ENCODE data around the gene NUB1.
"Not testable (repeated sequence)": the region's sequence is repeated elsewhere in the genome, so short reads cannot be mapped to it uniquely, and the experiment has no call there.

NUB1 gene

DNA sequence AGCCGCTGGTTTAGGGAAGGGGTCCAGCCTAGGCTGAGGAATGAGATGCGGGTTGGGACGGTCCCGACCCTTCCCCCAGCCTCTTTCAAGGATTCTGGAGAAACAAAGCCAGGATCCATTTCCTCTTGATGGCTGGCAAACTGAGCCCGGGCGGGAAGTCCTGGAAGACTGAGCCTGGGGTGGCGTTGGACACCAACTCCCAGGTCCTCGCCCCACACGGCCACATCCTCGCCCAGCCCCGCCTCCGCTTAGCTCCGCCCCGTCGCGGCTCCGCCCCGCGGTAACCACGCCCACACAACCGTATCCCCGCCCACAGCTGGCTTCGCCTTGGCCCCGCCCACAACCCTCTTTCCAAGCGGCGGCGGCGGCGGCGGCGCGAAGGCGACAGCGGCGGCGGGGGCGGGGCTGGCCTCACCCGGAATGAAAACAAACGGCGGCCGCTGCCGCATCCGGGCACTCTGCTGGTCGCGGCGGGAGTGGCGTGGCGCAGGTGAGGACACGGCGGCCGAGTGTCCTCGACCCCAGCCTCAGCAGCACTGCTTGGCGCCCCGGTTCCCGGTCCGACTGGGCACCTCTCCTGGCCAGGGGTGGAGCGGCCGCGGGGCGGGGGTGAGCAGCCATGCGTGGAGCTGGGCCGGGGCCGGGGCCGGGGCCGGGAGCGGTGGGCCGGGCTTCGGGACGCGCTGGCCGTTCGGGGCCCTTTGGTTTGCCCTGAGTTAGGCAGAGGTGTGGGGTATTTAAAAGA lies at the start of gene NUB1:
Gene NUB1 (plus strand): TSS at position 456 of the 745 bp plus-strand sequence. CDS start 3,538 bp downstream, outside the sequence.
- peak; percentile 89 for DNase-seq

DNA sequence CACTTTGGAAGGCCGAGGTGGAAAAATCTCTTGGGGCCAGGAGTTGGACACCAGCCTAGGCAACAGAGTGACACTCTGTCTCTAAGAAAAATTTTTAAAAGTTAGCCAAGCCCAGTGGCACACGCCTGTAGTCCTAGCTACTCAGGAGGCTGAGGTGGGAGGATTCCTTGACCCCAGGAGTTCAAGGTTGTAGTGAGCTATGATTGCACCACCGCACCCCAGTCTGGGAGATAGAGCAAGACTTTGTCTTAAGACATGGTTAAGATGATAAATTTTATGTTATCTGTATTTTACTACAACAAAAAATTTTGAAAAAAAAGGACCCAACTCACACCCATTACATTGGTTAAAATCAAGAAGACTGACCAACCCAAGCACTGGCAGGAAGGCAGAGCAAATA lies 48.8 kb upstream of the NUB1 start:
- no peak for DNase-seq

DNA sequence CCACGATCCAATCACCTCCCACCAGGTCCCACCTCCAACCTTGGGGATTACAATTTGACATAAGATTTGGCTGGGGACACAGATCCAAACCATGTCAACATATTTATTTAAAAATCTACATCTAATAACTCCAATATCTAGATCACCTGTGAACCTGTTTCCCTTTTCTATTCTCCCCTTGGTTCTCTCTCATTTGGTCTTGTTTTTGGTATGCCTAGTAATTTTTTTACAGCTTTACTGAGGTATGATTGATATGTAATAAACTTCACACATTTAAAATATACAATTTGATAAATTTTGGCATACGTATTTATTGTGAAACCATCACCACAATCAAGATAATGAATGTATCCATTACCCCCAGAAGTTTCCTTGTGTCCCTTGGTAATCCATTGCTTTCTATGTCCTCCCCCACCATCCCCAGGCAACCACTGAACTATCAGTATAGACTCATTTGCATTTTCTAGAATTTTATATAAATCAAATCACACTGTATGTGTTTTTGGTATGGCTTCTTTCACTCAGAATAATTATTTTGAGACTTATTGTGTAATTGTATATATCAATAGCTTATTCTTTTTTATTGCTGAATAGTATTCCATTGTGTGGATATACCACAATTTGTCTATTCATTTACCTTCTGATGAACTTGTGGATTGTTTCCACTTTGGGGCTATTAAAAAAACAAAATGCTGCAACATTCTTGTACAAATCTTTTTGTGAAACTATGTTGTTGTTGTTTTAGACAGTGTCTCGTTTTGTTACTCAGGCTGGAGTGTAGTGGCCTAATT lies 45.2 kb upstream of the NUB1 start:
- no peak for DNase-seq

- DNase-seq = no peak
These were observed 42.8 kb upstream of the NUB1 start for GRCh38 chr7:151298765-151299164.

GRCh38 chr7:151299530-151299929 lies 42.1 kb upstream of the NUB1 start:
- no peak for DNase-seq

- DNase-seq = no peak
These were observed 41.5 kb upstream of the NUB1 start for GRCh38 chr7:151299940-151300645.

- no peak for DNase-seq
These were observed 39.8 kb upstream of the NUB1 start for GRCh38 chr7:151301471-151302462.

GRCh38 chr7:151304251-151304650 lies 37.4 kb upstream of the NUB1 start:
- DNase-seq = not testable (repeated sequence)

DNA sequence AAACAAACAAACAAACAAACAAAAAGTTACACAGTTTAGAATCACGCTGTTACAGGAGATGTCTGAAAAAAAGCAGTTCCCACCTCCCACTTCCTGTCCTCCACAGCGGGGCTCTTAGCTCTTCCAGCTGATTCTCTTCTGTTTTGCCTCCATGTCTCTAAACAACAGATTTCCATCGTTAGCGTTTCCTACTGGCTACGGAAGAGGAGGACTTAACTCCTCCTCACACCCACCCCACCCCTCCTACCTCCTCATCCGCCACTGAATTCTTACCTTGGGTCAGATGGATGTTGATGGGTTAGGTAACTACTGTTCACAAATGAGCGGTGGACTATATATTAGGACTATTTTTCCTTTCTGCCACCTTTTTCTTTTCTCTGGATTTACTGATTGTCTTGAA lies 36.8 kb upstream of the NUB1 start:
- peak; percentile 45 for DNase-seq

GRCh38 chr7:151306374-151306773 lies 35.2 kb upstream of the NUB1 start:
- no peak for DNase-seq

- no peak for DNase-seq
These were observed 34.8 kb upstream of the NUB1 start for GRCh38 chr7:151306860-151307259.

DNA sequence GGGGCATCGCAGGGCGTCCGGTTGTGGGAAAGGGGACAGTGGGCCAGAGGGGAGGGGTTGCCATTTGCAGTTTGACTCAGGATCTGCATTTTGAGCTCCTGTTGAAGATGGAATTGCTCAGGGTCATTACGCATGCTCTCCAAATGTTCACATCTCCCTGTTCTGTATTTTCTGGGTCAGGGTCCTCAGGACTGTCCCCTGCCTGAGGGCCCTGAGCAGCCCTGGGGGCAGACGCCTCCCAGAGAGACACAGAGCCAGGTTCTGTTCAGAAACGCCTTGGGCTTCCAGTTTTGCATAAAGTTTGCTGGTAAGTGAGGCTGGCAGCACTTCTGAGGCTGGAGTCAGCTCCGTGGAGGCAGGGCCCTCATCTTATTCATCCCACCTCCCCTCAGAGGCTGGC lies 34.1 kb upstream of the NUB1 start:
- DNase-seq = no peak

GRCh38 chr7:151308256-151308655 lies 33.4 kb upstream of the NUB1 start:
- DNase-seq = no peak

DNA sequence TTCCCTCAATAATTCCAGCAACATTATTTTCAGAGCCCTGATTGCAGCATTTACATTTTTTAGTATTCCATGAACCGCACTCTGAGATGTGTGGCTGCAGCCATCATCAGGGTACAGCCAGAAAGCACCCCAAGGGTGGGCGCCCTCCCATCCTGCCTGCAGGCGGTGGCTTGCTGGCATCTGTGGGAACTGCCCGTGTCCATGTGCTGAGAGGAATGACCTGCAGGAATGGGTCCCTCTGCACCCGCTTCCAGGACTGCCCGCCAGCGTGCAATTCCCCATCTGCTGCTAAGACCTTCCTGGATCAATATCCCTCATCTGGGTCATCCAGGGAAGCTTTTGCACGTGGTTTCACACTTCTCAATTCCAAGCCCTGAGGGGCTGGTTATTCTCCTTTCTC lies 32.8 kb upstream of the NUB1 start:
- no peak for DNase-seq

DNA sequence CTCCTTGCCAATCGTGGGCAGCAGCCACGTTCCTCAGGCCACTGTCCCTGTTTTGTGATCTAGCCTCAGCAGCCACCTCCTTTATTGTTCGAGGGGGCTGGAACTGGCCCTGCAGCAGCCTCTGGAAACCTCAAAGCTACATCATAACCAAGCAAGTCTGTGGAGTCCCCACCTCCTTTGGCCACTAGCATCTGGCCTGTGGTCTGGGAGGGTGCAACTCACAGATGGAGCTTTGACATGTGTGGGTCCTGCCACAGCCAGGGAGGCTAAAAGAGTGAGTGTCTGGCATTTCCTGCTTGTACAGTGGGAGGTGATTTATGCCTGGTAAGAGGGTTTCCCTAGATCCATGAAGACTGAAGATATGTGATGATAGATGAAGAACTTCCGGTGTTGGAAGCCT lies 32.3 kb upstream of the NUB1 start:
- no peak for DNase-seq

DNA sequence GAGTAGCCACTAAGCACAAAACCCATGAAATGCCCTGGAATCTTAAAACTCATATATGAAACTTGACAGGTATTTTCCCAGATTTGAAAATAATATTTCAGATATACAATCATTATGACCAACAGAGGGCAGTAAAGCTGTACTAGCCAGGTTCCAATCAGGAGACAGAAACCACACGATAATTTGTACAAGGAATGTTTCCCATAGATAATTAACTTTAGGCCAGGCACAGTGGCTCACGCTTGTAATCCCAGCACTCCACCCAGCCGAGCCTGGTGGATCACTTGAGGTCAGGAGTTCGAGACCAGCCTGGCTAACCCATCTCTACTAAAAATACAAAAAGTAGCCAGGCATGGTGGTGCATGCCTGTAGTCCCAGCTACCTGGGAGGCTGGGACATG lies 31.0 kb upstream of the NUB1 start:
- peak; percentile 49 for DNase-seq

DNA sequence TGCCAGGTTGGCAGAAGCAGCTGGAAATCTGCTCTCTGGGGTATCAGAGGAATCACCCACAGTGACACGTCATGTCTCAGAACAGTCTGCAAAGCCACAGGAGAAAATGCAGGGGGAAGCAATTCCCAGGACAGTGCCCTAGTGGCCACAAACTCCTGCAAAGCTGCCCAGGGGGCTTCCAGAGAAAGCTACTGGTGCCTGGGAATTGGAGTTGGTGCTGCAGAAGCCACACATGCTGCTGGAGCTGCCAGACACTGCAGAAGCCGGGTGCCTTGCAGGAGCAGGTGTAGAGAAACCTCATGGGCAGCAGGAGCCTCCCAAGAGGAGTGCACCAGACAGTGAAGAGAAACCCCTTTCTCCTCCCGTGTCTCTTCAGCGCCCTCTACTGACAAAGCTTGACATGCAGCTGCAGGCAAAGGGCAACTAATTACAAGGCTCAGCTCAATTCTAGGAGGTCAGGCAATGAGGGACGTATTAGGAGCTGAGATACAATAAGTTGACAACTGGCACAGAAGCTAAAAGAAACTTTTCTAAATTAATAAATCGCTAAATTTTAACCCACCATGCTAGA lies 30.2 kb upstream of the NUB1 start:
- DNase-seq = peak; percentile 69

GRCh38 chr7:151312356-151312755 lies 29.3 kb upstream of the NUB1 start:
- DNase-seq = no peak

GRCh38 chr7:151312831-151313809 lies 28.5 kb upstream of the NUB1 start:
- no peak for DNase-seq

- no peak for DNase-seq
These were observed 27.8 kb upstream of the NUB1 start for GRCh38 chr7:151313857-151314256.

GRCh38 chr7:151314401-151314800 lies 27.2 kb upstream of the NUB1 start:
- DNase-seq = no peak

Data from NCI-H82 (cell line).